A673 (cell line): Measurements from ENCODE around the gene SRMS. TPM values are rescaled to one million over a fixed set of nuclear protein-coding genes. Genes with fewer than 3 reads are reported as not detected.

Experiments used
- BruUV-seq: library from RNA; stranded (reverse); fragments of 400-500 nt; replicated peaks from 2 replicates; lab custom pipeline; 2021; lab: Mats Ljungman, UMichigan
- CTCF ChIA-PET: fragments of 300-600 bp; sonication (Branson Sonifier 250); formaldehyde crosslinking; loops from one replicate; lab custom pipeline; 2022; ENCODE audit warnings: antibody characterized with exemption; lab: Charles Lee
- POLR2A ChIA-PET: fragments of 300-600 bp; sonication (Branson Sonifier 250); formaldehyde crosslinking; loops from one replicate; lab custom pipeline; 2022; ENCODE audit warnings: antibody characterized with exemption; ENCODE audit not compliant: low non-redundant PET; lab: Charles Lee
- DNase-seq: peaks from one replicate; pipeline ENCODE4 v3.0.0-alpha.2; 2015; ENCODE audit warnings: low spot score
- H3K27ac ChIP-seq: fragments of 200-600 bp; sonication (generic); 2 replicates; pipeline ENCODE4 v1.5.1; 2016; ENCODE audit warnings: mixed run types, low read depth, mild to moderate bottlenecking, mixed read lengths, antibody characterized with exemption, low read length; ENCODE audit not compliant: poor library complexity, severe bottlenecking
- H3K27me3 ChIP-seq: fragments of 200-600 bp; sonication (generic); replicated peaks from 2 replicates; pipeline ENCODE4 v1.6.1; 2017; ENCODE audit warnings: mixed run types, low read depth, mild to moderate bottlenecking, mixed read lengths, antibody characterized with exemption, low read length; ENCODE audit not compliant: insufficient read depth, poor library complexity
- H3K36me3 ChIP-seq: fragments of 200-600 bp; sonication (generic); 2 replicates; pipeline ENCODE4 v1.6.1; 2016; ENCODE audit warnings: mixed run types, mild to moderate bottlenecking, mixed read lengths, antibody characterized with exemption, low read length; ENCODE audit not compliant: insufficient read depth, poor library complexity, severe bottlenecking
- H3K4me1 ChIP-seq: fragments of 200-600 bp; sonication (generic); 2 replicates; pipeline ENCODE4 v1.6.1; 2017; ENCODE audit warnings: mixed run types, mild to moderate bottlenecking, mixed read lengths, antibody characterized with exemption, low read length; ENCODE audit not compliant: insufficient read depth, poor library complexity, severe bottlenecking
- H3K4me3 ChIP-seq: fragments of 200-600 bp; sonication (generic); 2 replicates; pipeline ENCODE4 v1.5.1; 2016; ENCODE audit warnings: low read depth, mixed run types, mild to moderate bottlenecking, mixed read lengths, low read length; ENCODE audit not compliant: poor library complexity, severe bottlenecking
- H3K9me3 ChIP-seq: fragments of 200-600 bp; sonication (generic); 2 replicates; pipeline ENCODE4 v1.6.1; 2016; ENCODE audit warnings: mixed run types, low read depth, mild to moderate bottlenecking, mixed read lengths, antibody characterized with exemption, low read length; ENCODE audit not compliant: poor library complexity, severe bottlenecking
- CTCF ChIP-seq: fragments of 300-800, 200-600 bp; sonication (generic); conservative IDR thresholded peaks from 2 replicates; pipeline ENCODE4 v1.5.1; 2017; ENCODE audit warnings: low read depth, mild to moderate bottlenecking, antibody characterized with exemption, low read length, moderate library complexity, mixed read lengths
- EZH2 ChIP-seq: fragments of 200-600 bp; sonication (generic); IDR thresholded peaks from 2 replicates; pipeline ENCODE4 v1.6.1; 2017; ENCODE audit warnings: borderline replicate concordance, low read depth, mild to moderate bottlenecking, mixed read lengths, antibody characterized with exemption, low read length; ENCODE audit not compliant: poor library complexity, severe bottlenecking
- intact Hi-C: fragments of 100-400 bp; cut with micrococcal nuclease; formaldehyde crosslinking; loops from one replicate; pipeline ENCODE4 v1.10.0; 2022; ENCODE audit not compliant: unreplicated experiment
- total RNA-seq: library from RNA; stranded (reverse); gene quantifications from 2 replicates; pipeline ENCODE4 v1.2.3, GENCODE V29; 2021

Gene SRMS
- total RNA-seq, 1 experiment from 2014 or later = not detected

- TF ChIP-seq CTCF = no peak
- TF ChIP-seq EZH2 = no peak
- Histone ChIP-seq H3K4me1 (peaks cover 14% of the 10 kb centered on the region), H3K27me3 (peaks cover 12% of the 10 kb centered on the region), H3K36me3 (no peaks in the 10 kb centered on the region), H3K9me3 (no peaks in the 10 kb centered on the region), H3K27ac (no peak overlapping the region), H3K4me3 (no peak overlapping the region)
- no peak for DNase-seq
- POLR2A ChIA-PET = no interaction called here
- CTCF ChIA-PET = no interaction called here
- intact Hi-C loops = no loop called here
- no TSS peak for BruUV-seq
Measured at GRCh38 chr20:63552481-63553249, 5.1 kb upstream of the SRMS start.

- CTCF ChIA-PET = no interaction called here
- intact Hi-C loops = no loop called here
- peaks cover 14% of the 10 kb centered on the region for H3K4me1 ChIP-seq
- no peak overlapping the region for H3K4me3 ChIP-seq
- POLR2A ChIA-PET = no interaction called here
- H3K9me3 ChIP-seq = no peaks in the 10 kb centered on the region
- no peaks in the 10 kb centered on the region for H3K36me3 ChIP-seq
- no peak overlapping the region for H3K27ac ChIP-seq
- TF ChIP-seq EZH2 (no peak), CTCF (no peak)
- no peak for DNase-seq
- H3K27me3 ChIP-seq = peaks cover 28% of the 10 kb centered on the region
- BruUV-seq = no TSS peak
Measured at GRCh38 chr20:63551068-63551467, 3.5 kb upstream of the SRMS start.

GRCh38 chr20:63549679-63550282 lies 2.2 kb upstream of the SRMS start:
- no peak for TF ChIP-seq EZH2
- no peak for TF ChIP-seq CTCF
- CTCF ChIA-PET = no interaction called here
- intact Hi-C loops = no loop called here
- POLR2A ChIA-PET = no interaction called here
- Histone ChIP-seq H3K36me3 (no peaks in the 10 kb centered on the region), H3K27me3 (peaks cover 41% of the 10 kb centered on the region), H3K4me3 (no peak overlapping the region), H3K4me1 (peaks cover 14% of the 10 kb centered on the region), H3K9me3 (no peaks in the 10 kb centered on the region), H3K27ac (no peak overlapping the region)
- no TSS peak for BruUV-seq
- DNase-seq = no peak
